Right lung (tissue), 5 donors: ENCODE measurements around the gene MINK1. TPM values are rescaled to one million over a fixed set of nuclear protein-coding genes. Genes with fewer than 3 reads are reported as not detected.
A peak's percentile ranks its signal among the peaks of the same experiment; 100 is the strongest.

Experiments
- DNase-seq, 2 donors: peaks; one replicate each; pipeline ENCODE4 v3.0.0-alpha.2; 2013
- polyA plus RNA-seq, 5 donors: library from polyadenylated mRNA; unstranded; fragments of 120-200 nt; gene quantifications; one replicate each; pipeline versions ENCODE4 v1.2.1 to v1.2.3, GENCODE V29; 2013; ENCODE audit warnings: inconsistent platforms in 1 of 5, low replicate concordance in 1 of 5; ENCODE audit not compliant: insufficient read length in 5 of 5, insufficient read depth in 1 of 5

Gene MINK1
- polyA plus RNA-seq, 5 donors: 47.4 to 64.5 (median 57.3) TPM

- no peak for DNase-seq
Observed at GRCh38 chr17:4928881-4929280, 95.7 kb downstream of the MINK1 start.

GRCh38 chr17:4931963-4932362, 98.8 kb downstream of the MINK1 start, which contains the start of gene GP1BA:
TSS of gene GP1BA (plus strand) at chr17:4932277. CDS start at chr17:4932605, 328 bp downstream.
- DNase-seq: no peak

GRCh38 chr17:4932756-4933155, 99.6 kb downstream of the MINK1 start:
- no peak for DNase-seq

GRCh38 chr17:4933646-4934045, 100.5 kb downstream of the MINK1 start:
- no peak for DNase-seq

- no peak for DNase-seq
Observed at GRCh38 chr17:4934173-4934979, 101.2 kb downstream of the MINK1 start.

- no peak for DNase-seq
Observed at GRCh38 chr17:4935650-4936049, 102.5 kb downstream of the MINK1 start.

GRCh38 chr17:4936436-4936835, 103.3 kb downstream of the MINK1 start:
- no peak for DNase-seq

- DNase-seq: no peak
Observed at GRCh38 chr17:4937553-4937952, 104.4 kb downstream of the MINK1 start.

- no peak for DNase-seq
Observed at GRCh38 chr17:4938069-4938491, 104.9 kb downstream of the MINK1 start.

GRCh38 chr17:4938688-4939545, 105.8 kb downstream of the MINK1 start:
- no peak for DNase-seq

- no peak for DNase-seq
Observed at GRCh38 chr17:4939546-4939795, 106.3 kb downstream of the MINK1 start.

GRCh38 chr17:4939796-4940554, 106.8 kb downstream of the MINK1 start, which contains the start of the genes RNF167 and SLC25A11:
TSS of gene RNF167 (plus strand) at chr17:4940268. CDS start at chr17:4940910, 642 bp downstream.
TSS of gene SLC25A11 (minus strand) at chr17:4940046. CDS start at chr17:4939910, 136 bp downstream.
- peak; percentile 99 for DNase-seq

- no peak for DNase-seq
Observed at GRCh38 chr17:4940555-4941318, 107.6 kb downstream of the MINK1 start.

- no peak for DNase-seq
Observed at GRCh38 chr17:4941319-4941610, 108.1 kb downstream of the MINK1 start.

GRCh38 chr17:4942760-4943508, 109.8 kb downstream of the MINK1 start:
- DNase-seq: no peak

- no peak for DNase-seq
Observed at GRCh38 chr17:4944163-4944553, 111.0 kb downstream of the MINK1 start.

- no peak for DNase-seq
Observed at GRCh38 chr17:4944554-4945175, 111.5 kb downstream of the MINK1 start.

- DNase-seq: no peak
Observed at GRCh38 chr17:4945176-4945943, 112.2 kb downstream of the MINK1 start.

- DNase-seq: no peak
Observed at GRCh38 chr17:4945944-4946280, 112.8 kb downstream of the MINK1 start.
